ENCODE measurements around the gene PLAU.
"Not testable (repeated sequence)": the region's sequence is repeated elsewhere in the genome, so short reads cannot be mapped to it uniquely, and the experiment has no call there.

Gene PLAU

DNA sequence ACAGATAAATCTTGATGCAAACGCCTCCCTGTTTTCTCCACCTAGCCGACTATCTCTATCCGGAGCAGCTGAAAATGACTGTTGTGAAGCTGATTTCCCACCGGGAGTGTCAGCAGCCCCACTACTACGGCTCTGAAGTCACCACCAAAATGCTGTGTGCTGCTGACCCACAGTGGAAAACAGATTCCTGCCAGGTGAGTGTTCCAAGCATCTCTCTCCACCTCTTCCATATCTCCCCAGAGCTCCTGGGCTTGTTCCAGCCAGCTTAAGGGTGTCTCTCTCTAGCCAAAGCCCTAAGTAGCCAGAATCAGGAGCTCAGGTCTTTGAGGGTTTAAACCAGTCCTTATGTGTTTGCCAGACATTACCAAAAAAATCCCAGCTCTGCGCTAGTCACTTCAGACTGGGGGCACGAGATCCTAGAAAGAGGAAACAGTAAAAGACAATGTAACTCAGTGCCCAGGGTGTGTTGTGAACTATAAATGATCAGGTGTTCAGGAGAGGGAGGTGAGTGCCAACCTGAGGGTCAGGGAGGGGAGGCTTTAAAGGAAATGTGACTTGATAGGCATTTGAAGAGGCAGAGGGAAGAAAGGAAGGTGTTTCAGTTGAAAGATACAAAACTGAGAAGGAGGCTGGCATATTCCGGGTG is 4.4 kb downstream of the PLAU start:
- no peak overlapping the region for H3K4me3 ChIP-seq (ENCODE audit: control insufficient read depth, low read depth, low read length)
- no peak for DNase-seq (ENCODE audit: low read depth)
- TF ChIP-seq, protein P1, sequence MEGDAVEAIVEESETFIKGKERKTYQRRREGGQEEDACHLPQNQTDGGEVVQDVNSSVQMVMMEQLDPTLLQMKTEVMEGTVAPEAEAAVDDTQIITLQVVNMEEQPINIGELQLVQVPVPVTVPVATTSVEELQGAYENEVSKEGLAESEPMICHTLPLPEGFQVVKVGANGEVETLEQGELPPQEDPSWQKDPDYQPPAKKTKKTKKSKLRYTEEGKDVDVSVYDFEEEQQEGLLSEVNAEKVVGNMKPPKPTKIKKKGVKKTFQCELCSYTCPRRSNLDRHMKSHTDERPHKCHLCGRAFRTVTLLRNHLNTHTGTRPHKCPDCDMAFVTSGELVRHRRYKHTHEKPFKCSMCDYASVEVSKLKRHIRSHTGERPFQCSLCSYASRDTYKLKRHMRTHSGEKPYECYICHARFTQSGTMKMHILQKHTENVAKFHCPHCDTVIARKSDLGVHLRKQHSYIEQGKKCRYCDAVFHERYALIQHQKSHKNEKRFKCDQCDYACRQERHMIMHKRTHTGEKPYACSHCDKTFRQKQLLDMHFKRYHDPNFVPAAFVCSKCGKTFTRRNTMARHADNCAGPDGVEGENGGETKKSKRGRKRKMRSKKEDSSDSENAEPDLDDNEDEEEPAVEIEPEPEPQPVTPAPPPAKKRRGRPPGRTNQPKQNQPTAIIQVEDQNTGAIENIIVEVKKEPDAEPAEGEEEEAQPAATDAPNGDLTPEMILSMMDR (IDR thresholded peaks at IDR 0.05; ENCODE audit: control insufficient read depth, insufficient read depth, low read depth, low read length, missing control alignments): no peak

DNA sequence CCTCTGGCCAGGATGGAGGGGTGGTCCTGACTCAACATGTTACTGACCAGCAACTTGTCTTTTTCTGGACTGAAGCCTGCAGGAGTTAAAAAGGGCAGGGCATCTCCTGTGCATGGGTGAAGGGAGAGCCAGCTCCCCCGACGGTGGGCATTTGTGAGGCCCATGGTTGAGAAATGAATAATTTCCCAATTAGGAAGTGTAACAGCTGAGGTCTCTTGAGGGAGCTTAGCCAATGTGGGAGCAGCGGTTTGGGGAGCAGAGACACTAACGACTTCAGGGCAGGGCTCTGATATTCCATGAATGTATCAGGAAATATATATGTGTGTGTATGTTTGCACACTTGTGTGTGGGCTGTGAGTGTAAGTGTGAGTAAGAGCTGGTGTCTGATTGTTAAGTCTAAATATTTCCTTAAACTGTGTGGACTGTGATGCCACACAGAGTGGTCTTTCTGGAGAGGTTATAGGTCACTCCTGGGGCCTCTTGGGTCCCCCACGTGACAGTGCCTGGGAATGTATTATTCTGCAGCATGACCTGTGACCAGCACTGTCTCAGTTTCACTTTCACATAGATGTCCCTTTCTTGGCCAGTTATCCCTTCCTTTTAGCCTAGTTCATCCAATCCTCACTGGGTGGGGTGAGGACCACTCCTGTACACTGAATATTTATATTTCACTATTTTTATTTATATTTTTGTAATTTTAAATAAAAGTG is 6.0 kb downstream of the PLAU start:
- TF ChIP-seq, protein P1 (IDR thresholded peaks at IDR 0.05; ENCODE audit: control insufficient read depth, insufficient read depth, low read depth, low read length, missing control alignments): no peak
- H3K4me3 ChIP-seq (ENCODE audit: control insufficient read depth, low read depth, low read length): no peak overlapping the region
- DNase-seq (ENCODE audit: low read depth): no peak

DNA sequence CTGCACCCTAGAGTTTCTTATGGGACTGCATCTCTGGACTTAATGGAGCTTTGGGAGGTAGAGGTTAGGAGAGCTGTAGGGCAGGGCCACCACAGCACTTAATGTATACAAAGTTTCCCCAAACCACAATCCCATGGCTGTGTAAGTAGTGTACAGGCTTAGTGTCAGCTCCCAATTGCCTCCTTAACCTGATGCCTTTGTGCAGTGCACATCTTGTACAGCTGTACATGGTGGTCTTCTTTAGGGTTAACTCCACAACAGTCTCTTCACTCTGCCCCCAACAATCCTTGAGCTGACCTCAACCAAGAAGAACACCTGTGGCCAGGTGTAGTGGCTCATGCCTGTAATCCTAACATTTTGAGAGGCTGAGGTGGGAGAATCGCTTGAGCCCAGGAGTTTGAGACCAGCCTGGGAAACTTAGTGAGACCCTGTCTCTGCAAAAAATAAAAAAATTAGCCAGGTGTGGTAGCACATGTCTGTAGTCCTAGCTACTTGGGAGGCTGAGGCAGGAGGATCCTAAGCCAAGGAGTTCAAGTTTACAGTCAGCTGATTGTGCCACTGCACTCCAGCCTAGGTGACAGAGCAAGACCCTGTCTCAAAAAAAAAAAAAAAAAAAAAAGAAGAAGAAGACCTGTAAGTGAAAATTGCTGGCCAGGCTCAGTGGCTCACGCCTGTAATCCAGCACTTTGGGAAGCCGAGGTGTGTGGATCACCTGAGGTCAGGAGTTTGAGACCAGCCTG is 6.8 kb downstream of the PLAU start:
- H3K4me3 ChIP-seq (ENCODE audit: control insufficient read depth, low read depth, low read length): no peak overlapping the region
- TF ChIP-seq, protein P1 (IDR thresholded peaks at IDR 0.05; ENCODE audit: control insufficient read depth, insufficient read depth, low read depth, low read length, missing control alignments): no peak
- no peak for DNase-seq (ENCODE audit: low read depth)

DNA sequence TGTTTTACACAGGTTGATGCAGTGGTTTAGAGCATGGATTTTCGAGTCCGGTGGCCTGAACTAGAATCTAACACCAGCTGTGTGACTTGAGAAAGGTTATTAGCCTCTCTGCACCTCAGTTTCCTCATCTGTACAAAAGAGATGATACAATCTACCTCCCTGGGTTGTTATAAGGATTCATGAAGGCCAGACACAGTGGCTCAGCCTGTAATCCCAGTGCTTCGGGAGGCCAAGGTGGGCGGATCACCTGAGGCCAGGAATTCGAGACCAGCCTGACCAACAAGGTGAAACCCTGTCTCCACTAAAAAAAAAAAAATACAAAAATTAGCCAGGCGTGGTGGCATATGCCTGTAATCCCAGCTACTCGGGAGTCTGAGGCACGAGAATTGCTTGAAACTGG is 8.5 kb downstream of the PLAU start:
- not testable (repeated sequence) for H3K4me3 ChIP-seq (ENCODE audit: control insufficient read depth, low read depth, low read length); DNase-seq (ENCODE audit: low read depth)

DNA sequence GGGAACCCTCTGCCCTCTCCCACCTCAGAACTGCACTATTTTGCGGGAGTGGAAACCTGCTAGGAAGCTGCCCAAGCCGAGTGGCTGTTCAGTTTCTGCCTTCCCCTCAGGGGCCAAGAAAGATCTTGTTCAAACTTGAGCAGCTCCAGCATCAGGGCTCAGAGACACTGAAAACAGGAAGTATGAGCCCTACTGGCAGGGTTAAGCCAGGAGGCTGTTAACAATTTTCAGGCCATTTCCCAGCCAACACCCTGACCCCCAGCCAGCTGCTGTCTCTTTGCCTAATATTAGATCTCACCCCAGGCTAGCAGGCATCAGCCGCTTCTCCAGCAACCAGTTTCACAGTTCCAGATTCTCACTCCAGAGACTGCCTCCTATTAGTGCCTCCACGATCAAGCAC is 9.2 kb downstream of the PLAU start:
- TF ChIP-seq, protein P1 (IDR thresholded peaks at IDR 0.05; ENCODE audit: control insufficient read depth, insufficient read depth, low read depth, low read length, missing control alignments): no peak
- H3K4me3 ChIP-seq (ENCODE audit: control insufficient read depth, low read depth, low read length): no peak overlapping the region
- DNase-seq (ENCODE audit: low read depth): no peak

DNA sequence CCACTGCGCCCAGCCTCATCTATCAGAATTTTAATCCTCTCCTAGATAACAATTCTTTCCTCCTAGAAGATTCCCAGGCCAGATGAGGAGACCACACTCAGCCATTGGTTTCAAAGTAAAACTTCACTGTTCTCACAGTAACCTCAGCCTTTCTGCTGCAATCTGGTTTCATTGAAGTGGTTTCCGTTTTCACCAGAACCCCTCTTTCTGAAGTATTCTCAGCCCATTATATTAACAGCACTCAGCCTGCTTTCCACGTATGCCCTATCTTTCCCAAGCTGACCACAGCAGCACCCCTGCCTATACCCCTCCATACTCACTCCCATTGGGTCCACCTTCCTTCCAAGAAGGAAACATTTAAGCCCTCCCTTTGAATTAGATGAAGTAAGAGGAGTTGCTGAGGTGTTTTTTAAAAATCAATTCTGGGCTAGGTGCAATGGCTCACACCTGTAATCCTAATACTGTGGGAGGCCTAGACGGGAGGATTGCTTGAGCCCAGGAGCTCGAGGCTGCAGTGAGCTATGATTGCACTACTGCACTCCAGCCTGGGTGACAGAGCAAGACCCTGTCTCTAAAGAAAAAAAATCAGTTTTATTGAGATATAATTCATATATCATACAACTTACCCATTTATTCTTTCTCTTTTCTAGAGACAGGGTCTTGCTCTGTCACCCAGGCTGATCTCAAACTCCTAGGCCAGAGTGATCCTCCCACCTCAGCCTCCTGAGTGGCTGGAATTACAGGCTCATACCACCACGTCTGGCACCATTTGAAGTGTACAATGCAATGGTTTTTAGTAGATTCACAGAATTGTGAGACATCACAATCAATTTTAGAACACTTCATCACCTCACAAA is 11.3 kb downstream of the PLAU start:
- no peak overlapping the region for H3K4me3 ChIP-seq (ENCODE audit: control insufficient read depth, low read depth, low read length)
- TF ChIP-seq, protein P1 (IDR thresholded peaks at IDR 0.05; ENCODE audit: control insufficient read depth, insufficient read depth, low read depth, low read length, missing control alignments): no peak
- DNase-seq (ENCODE audit: low read depth): no peak

Measured in AG09309 (cell line).